Right lobe of liver (tissue), 6 donors: Measurements from ENCODE around the gene CPXM2. TPM values are rescaled to one million over a fixed set of nuclear protein-coding genes. Genes with fewer than 3 reads are reported as not detected.

ENCODE experiments used
- ATAC-seq, 4 donors: fragments of 200-7000 bp; cut with Tn5 transposase; one replicate each; pipeline ENCODE4 v1.9.1; 2020; ENCODE audit warnings: mild to moderate bottlenecking in 4 of 4, moderate library complexity in 4 of 4
- DNase-seq, 3 donors: peaks; one replicate each; pipeline ENCODE4 v3.0.0-alpha.2; 2020
- H3K27ac ChIP-seq, 3 donors: fragments of 200-600 bp; one replicate each; pipeline ENCODE4 v1.8.0; 2022
- H3K27me3 ChIP-seq, 2 donors: fragments of 200-600 bp; one replicate each; pipeline ENCODE4 v1.8.0; 2022
- H3K36me3 ChIP-seq, 4 donors: fragments of 200-600 bp; sonication (generic) in 1 of 4; one replicate each; pipeline versions ENCODE4 v1.5.1 to v1.8.0; 2017 to 2022; ENCODE audit warnings: control low read depth in 1 of 4
- H3K4me1 ChIP-seq, 4 donors: fragments of 200-600 bp; sonication (generic) in 1 of 4; one replicate each; pipeline versions ENCODE4 v1.5.1 to v1.8.0; 2017 to 2022; ENCODE audit warnings: control low read depth in 1 of 4
- H3K4me3 ChIP-seq, 3 donors: fragments of 200-600 bp; one replicate each; pipeline ENCODE4 v1.8.0; 2022
- H3K9me3 ChIP-seq, 4 donors: fragments of 200-600 bp; sonication (generic) in 1 of 4; one replicate each; pipeline versions ENCODE4 v1.5.1 to v1.8.0; 2017 to 2022; ENCODE audit warnings: control low read depth in 1 of 4
- CTCF ChIP-seq, 4 donors: fragments of 200-600 bp in 3 of 4; fragments of 450-650 bp in 1 of 4; IDR thresholded peaks; one replicate each; pipeline versions ENCODE4 v1.5.1 to v1.8.0; 2016 to 2022; ENCODE audit warnings: antibody characterized with exemption in 4 of 4, mild to moderate bottlenecking in 2 of 4
- POLR2A ChIP-seq: fragments of 450-650 bp; IDR thresholded peaks from one replicate; pipeline ENCODE4 v1.6.1; 2017; ENCODE audit warnings: antibody characterized with exemption, mild to moderate bottlenecking
- WGBS: methylation state at CpG from one replicate; pipeline ENCODE4 v1.1.6; 2018; ENCODE audit warnings: low coverage, low lambda C conversion rate; ENCODE audit not compliant: insufficient coverage; ENCODE audit errors: missing lambda C conversion rate; 5-methylcytosine and 5-hydroxymethylcytosine counted together
- intact Hi-C, 2 donors: fragments of 100-400 bp; cut with DNase I; formaldehyde crosslinking; loops; one replicate each; pipeline versions ENCODE4 v1.11.2 to v1.14.1; 2022
- total RNA-seq, 6 experiments: library from RNA; depleted of rRNA in 2 of 6; stranded (reverse); fragments of >200 nt in 2 of 6; fragmentation: NEBNext Ultra II Directional in 3 of 6; extraction: Animal tissue kit (Norgen Biotek cat#: 25700) in 3 of 6; gene quantifications; one replicate each; pipeline versions ENCODE4 v1.1.0 to v1.2.4, GENCODE V29; 2016 to 2023
- donor health status: DM: no; HTN: yes; CAD: no.
- donor health status: DM: no; HTN: no; CAD: no.
- donor health status: DM: no; HTN: no; CAD: no.
- donor health status: DM: no; HTN: yes; CAD: no.
- donor health status: DM: no; HTN: yes; CAD: no.

CPXM2 gene
- total RNA-seq, 6 experiments from 2014 or later, result 0.29 to 2.6 (median 0.69) TPM

GRCh38 chr10:123857616-123858015 is 34.0 kb downstream of the CPXM2 start:
- Histone ChIP-seq H3K27me3 (no peaks in the 10 kb centered on the region), H3K27ac (no peak overlapping the region), H3K9me3 (no peaks in the 10 kb centered on the region), H3K4me3 (no peak overlapping the region), H3K36me3 (no peaks in the 10 kb centered on the region), H3K4me1 (no peaks in the 10 kb centered on the region)
- ATAC-seq (no peak), DNase-seq (no peak)
- 70% methylated on average over 14 of the region's 19 CpGs for WGBS
- TF ChIP-seq CTCF (IDR thresholded peaks at IDR 0.05) (no peak), POLR2A (no peak)
- intact Hi-C loops, result no loop called here

- H3K9me3 ChIP-seq, result no peaks in the 10 kb centered on the region
- intact Hi-C loops, result no loop called here
- no peaks in the 10 kb centered on the region for H3K36me3 ChIP-seq
- TF ChIP-seq CTCF (IDR thresholded peaks at IDR 0.05) (no peak), POLR2A (no peak)
- no peak overlapping the region for H3K4me3 ChIP-seq
- DNase-seq (no peak), ATAC-seq (no peak)
- no peak overlapping the region for H3K27ac ChIP-seq
- 20% methylated on average over 6 of the region's 7 CpGs for WGBS
- H3K4me1 ChIP-seq, result no peaks in the 10 kb centered on the region
- no peaks in the 10 kb centered on the region for H3K27me3 ChIP-seq
Measured at GRCh38 chr10:123855008-123855684, 36.5 kb downstream of the CPXM2 start.

- Histone ChIP-seq H3K27ac (no peak overlapping the region), H3K4me1 (no peaks in the 10 kb centered on the region), H3K27me3 (no peaks in the 10 kb centered on the region), H3K4me3 (no peak overlapping the region), H3K9me3 (no peaks in the 10 kb centered on the region), H3K36me3 (no peaks in the 10 kb centered on the region)
- DNase-seq (no peak), ATAC-seq (no peak)
- TF ChIP-seq CTCF (IDR thresholded peaks at IDR 0.05) (no peak), POLR2A (no peak)
- WGBS, result 42% methylated on average over 6 of the region's 7 CpGs
- intact Hi-C loops, result no loop called here
Measured at GRCh38 chr10:123854498-123854897, 37.1 kb downstream of the CPXM2 start.

GRCh38 chr10:123854003-123854402 is 37.6 kb downstream of the CPXM2 start:
- H3K27me3 ChIP-seq, result no peaks in the 10 kb centered on the region
- intact Hi-C loops, result no loop called here
- H3K27ac ChIP-seq, result no peak overlapping the region
- H3K4me3 ChIP-seq, result no peak overlapping the region
- ATAC-seq (no peak), DNase-seq (no peak)
- no peak for TF ChIP-seq CTCF (IDR thresholded peaks at IDR 0.05)
- no peak for TF ChIP-seq POLR2A
- H3K36me3 ChIP-seq, result no peaks in the 10 kb centered on the region
- H3K9me3 ChIP-seq, result no peaks in the 10 kb centered on the region
- whole genome bisulfite sequencing, result 26% methylated on average over 4 of the region's 4 CpGs
- H3K4me1 ChIP-seq, result no peaks in the 10 kb centered on the region
